IMR-90 (cell line): Measurements from ENCODE around the gene ANKRD13A. TPM values are rescaled to one million over a fixed set of nuclear protein-coding genes. Genes with fewer than 3 reads are reported as not detected.

ENCODE experiments used
- ATAC-seq: fragments of 200-7000 bp; cut with Tn5 transposase; 2 replicates; pipeline ENCODE4 v1.9.1; 2020; ENCODE audit warnings: low read depth, mild to moderate bottlenecking, moderate library complexity
- BruUV-seq: library from RNA; stranded (reverse); fragments of 400-500 nt; replicated peaks from 2 replicates; lab custom pipeline; 2021; lab: Mats Ljungman, UMichigan
- CTCF ChIA-PET: fragments of 300-600 bp; formaldehyde crosslinking; extraction: SDS; loops from one replicate; lab custom pipeline; 2021; ENCODE audit warnings: antibody characterized with exemption; lab: Yijun Ruan, JAX
- POLR2A ChIA-PET: fragments of 300-600 bp; sonication (Branson Sonifier 250); formaldehyde crosslinking; loops from one replicate; lab custom pipeline; 2022; ENCODE audit warnings: antibody characterized with exemption; ENCODE audit not compliant: unreplicated experiment; lab: Charles Lee
- DNase-seq: peaks from one replicate; pipeline ENCODE4 v3.0.0; 2013
- H2AFZ ChIP-seq: replicated peaks from 2 replicates; pipeline ENCODE3; 2013; ENCODE audit warnings: low read length, mild to moderate bottlenecking; ENCODE audit not compliant: poor library complexity
- H2AK5ac ChIP-seq: 2 replicates; pipeline ENCODE4 v1.6.1; 2013; ENCODE audit warnings: low read depth, low read length, inconsistent platforms
- H2AK9ac ChIP-seq: replicated peaks from 2 replicates; pipeline ENCODE3; 2013; ENCODE audit warnings: mild to moderate bottlenecking, low read depth, low read length, moderate library complexity; ENCODE audit not compliant: poor library complexity
- H2BK120ac ChIP-seq: 2 replicates; pipeline ENCODE4 v1.6.1; 2013; ENCODE audit warnings: low read depth, low read length, inconsistent platforms
- H2BK15ac ChIP-seq: 3 replicates; pipeline ENCODE4 v1.6.1; 2013; ENCODE audit warnings: low read depth, low read length, inconsistent platforms
- H2BK20ac ChIP-seq: 2 replicates; pipeline ENCODE4 v1.6.1; 2013; ENCODE audit warnings: low read depth, mild to moderate bottlenecking, inconsistent platforms, low read length, moderate library complexity
- H2BK5ac ChIP-seq: 2 replicates; pipeline ENCODE4 v1.6.1; 2013; ENCODE audit warnings: mild to moderate bottlenecking, low read depth, low read length, inconsistent platforms; ENCODE audit not compliant: poor library complexity, severe bottlenecking
- H3K14ac ChIP-seq: replicated peaks from 2 replicates; pipeline ENCODE4 v1.6.1; 2013; ENCODE audit warnings: low read depth, low read length, inconsistent platforms
- H3K18ac ChIP-seq: 2 replicates; pipeline ENCODE4 v1.6.1; 2013; ENCODE audit warnings: low read depth, low read length, control low read depth
- H3K23ac ChIP-seq: 2 replicates; pipeline ENCODE4 v1.6.1; 2013; ENCODE audit warnings: low read depth, low read length, inconsistent platforms
- H3K27ac ChIP-seq: 2 replicates; pipeline ENCODE4 v1.5.1; 2013; ENCODE audit warnings: mild to moderate bottlenecking, control low read depth, low read length; ENCODE audit not compliant: insufficient read depth
- H3K27me3 ChIP-seq: 2 replicates; pipeline ENCODE4 v1.6.1; 2013; ENCODE audit warnings: low read length; ENCODE audit not compliant: control insufficient read depth, insufficient read depth
- H3K36me3 ChIP-seq: 2 replicates; pipeline ENCODE4 v1.6.1; 2013; ENCODE audit warnings: low read length, mixed read lengths; ENCODE audit not compliant: control insufficient read depth, insufficient read depth
- H3K4ac ChIP-seq: 2 replicates; pipeline ENCODE4 v1.6.1; 2013; ENCODE audit warnings: low read depth, low read length, inconsistent platforms
- H3K4me1 ChIP-seq: 2 replicates; pipeline ENCODE4 v1.6.1; 2013; ENCODE audit warnings: low read length, mixed read lengths; ENCODE audit not compliant: control insufficient read depth, insufficient read depth
- H3K4me2 ChIP-seq: 2 replicates; pipeline ENCODE4 v1.6.1; 2013; ENCODE audit warnings: low read depth, mild to moderate bottlenecking, control low read depth, low read length, moderate library complexity
- H3K4me3 ChIP-seq: 2 replicates; pipeline ENCODE4 v1.5.1; 2013; ENCODE audit warnings: low read depth, mild to moderate bottlenecking, control low read depth, low read length, moderate library complexity; ENCODE audit not compliant: insufficient read depth
- H3K56ac ChIP-seq: 2 replicates; pipeline ENCODE4 v1.6.1; 2013; ENCODE audit warnings: low read length, inconsistent platforms; ENCODE audit not compliant: insufficient read depth; ENCODE audit errors: extremely low read depth
- H3K79me1 ChIP-seq, 2 experiments: 2 replicates each; pipeline ENCODE4 v1.6.1; 2013; ENCODE audit warnings: low read length in 2 of 2, inconsistent platforms in 1 of 2, low read depth in 1 of 2
- H3K9ac ChIP-seq: 2 replicates; pipeline ENCODE4 v1.6.1; 2013; ENCODE audit warnings: low read depth, low read length, control low read depth
- H3K9me1 ChIP-seq: 2 replicates; pipeline ENCODE4 v1.6.1; 2013; ENCODE audit warnings: low read length, inconsistent platforms; ENCODE audit not compliant: insufficient read depth
- H3K9me3 ChIP-seq: 2 replicates; pipeline ENCODE4 v1.6.1; 2013; ENCODE audit warnings: low read length; ENCODE audit not compliant: control insufficient read depth, insufficient read depth
- H4K20me1 ChIP-seq: 2 replicates; pipeline ENCODE4 v1.6.1; 2013; ENCODE audit warnings: low read length, inconsistent platforms; ENCODE audit not compliant: insufficient read depth
- H4K5ac ChIP-seq: 2 replicates; pipeline ENCODE4 v1.6.1; 2013; ENCODE audit warnings: mild to moderate bottlenecking, low read depth, low read length, control low read depth
- H4K8ac ChIP-seq, 2 experiments: 2 replicates each; pipeline ENCODE4 v1.6.1; 2013; ENCODE audit warnings: low read depth in 2 of 2, low read length in 2 of 2, control low read depth in 1 of 2, inconsistent platforms in 1 of 2
- H4K91ac ChIP-seq: 2 replicates; pipeline ENCODE4 v1.6.1; 2013; ENCODE audit warnings: low read depth, low read length, inconsistent platforms; ENCODE audit not compliant: insufficient read depth
- BHLHE40 ChIP-seq: fragments of 150-350 bp; IDR thresholded peaks from 2 replicates; pipeline ENCODE4 v1.6.1; 2016; ENCODE audit warnings: mild to moderate bottlenecking, low read depth, low read length
- CEBPB ChIP-seq: IDR thresholded peaks from 2 replicates; pipeline ENCODE4 v1.6.1; 2012; ENCODE audit warnings: low read depth, low read length, improper control_type of control experiment
- CHD1 ChIP-seq: IDR thresholded peaks from 2 replicates; pipeline ENCODE4 v1.6.1; 2012; ENCODE audit warnings: low read depth, low read length, improper control_type of control experiment
- ELK1 ChIP-seq: fragments of 150-350 bp; IDR thresholded peaks from 2 replicates; pipeline ENCODE4 v1.6.1; 2016; ENCODE audit warnings: low read depth, mild to moderate bottlenecking, low read length, moderate library complexity, borderline replicate concordance
- FOS ChIP-seq: fragments of 150-350 bp; IDR thresholded peaks from 2 replicates; pipeline ENCODE4 v1.6.1; 2016; ENCODE audit warnings: low read depth, low read length
- MAFK ChIP-seq: IDR thresholded peaks from 2 replicates; pipeline ENCODE4 v1.6.1; 2012; ENCODE audit warnings: low read depth, low read length, improper control_type of control experiment
- MAZ ChIP-seq: IDR thresholded peaks from 2 replicates; pipeline ENCODE4 v1.6.1; 2012; ENCODE audit warnings: low read depth, mild to moderate bottlenecking, low read length, improper control_type of control experiment, moderate library complexity, borderline replicate concordance
- MXI1 ChIP-seq: IDR thresholded peaks from 2 replicates; pipeline ENCODE4 v1.6.1; 2012; ENCODE audit warnings: low read depth, mild to moderate bottlenecking, low read length, moderate library complexity, borderline replicate concordance
- NFE2L2 ChIP-seq: fragments of 150-350 bp; IDR thresholded peaks from 2 replicates; pipeline ENCODE4 v1.6.1; 2016; ENCODE audit warnings: low read depth, mild to moderate bottlenecking, low read length
- POLR2A ChIP-seq: IDR thresholded peaks from 2 replicates; pipeline ENCODE4 v1.6.1; 2012; ENCODE audit warnings: mild to moderate bottlenecking, low read depth, low read length
- RAD21 ChIP-seq: IDR thresholded peaks from 2 replicates; pipeline ENCODE4 v1.6.1; 2012; ENCODE audit warnings: low read length, improper control_type of control experiment
- RCOR1 ChIP-seq: IDR thresholded peaks from 2 replicates; pipeline ENCODE4 v1.6.1; 2012; ENCODE audit warnings: mild to moderate bottlenecking, low read length, improper control_type of control experiment; ENCODE audit not compliant: insufficient replicate concordance
- RFX5 ChIP-seq: IDR thresholded peaks from 2 replicates; pipeline ENCODE4 v1.8.0; 2012; ENCODE audit warnings: low read depth, mild to moderate bottlenecking, low read length, moderate library complexity
- SMC3 ChIP-seq: fragments of 150-350 bp; IDR thresholded peaks from 2 replicates; pipeline ENCODE4 v1.6.1; 2016; ENCODE audit warnings: low read depth, mild to moderate bottlenecking, antibody characterized with exemption, low read length, moderate library complexity
- USF2 ChIP-seq: fragments of 150-350 bp; IDR thresholded peaks from 2 replicates; pipeline ENCODE4 v1.6.1; 2017; ENCODE audit warnings: mild to moderate bottlenecking, antibody characterized with exemption, low read length, low read depth
- WGBS, 2 experiments: methylation state at CpG; one replicate each; pipeline versions ENCODE4 v1.1.5 to v1.1.7; 2013; ENCODE audit warnings: missing lambda C conversion rate in 2 of 2; ENCODE audit not compliant: insufficient read length in 1 of 2; ENCODE audit errors: extremely low coverage in 2 of 2; 5-methylcytosine and 5-hydroxymethylcytosine counted together
- dilution Hi-C: fragments of 300-500 bp; cut with HindIII; formaldehyde crosslinking; loops from one replicate; pipeline ENCODE4 v1.14.3; 2018; ENCODE audit warnings: low sequenced_read_pairs; ENCODE audit not compliant: unreplicated experiment
- in situ Hi-C: fragments of 300-500 bp; cut with MboI; formaldehyde crosslinking; loops from 3 replicates; pipeline ENCODE4 v1.14.3; 2019; ENCODE audit warnings: low sequenced_read_pairs, inconsistent platforms, mixed read lengths
- intact Hi-C: fragments of 100-400 bp; cut with micrococcal nuclease; formaldehyde crosslinking; loops from 2 replicates; pipeline ENCODE4 v1.10.0; 2022
- polyA plus RNA-seq, 3 experiments: library from polyadenylated mRNA; depleted of rRNA; stranded (reverse); fragments of >200 nt; gene quantifications; 2 replicates each; pipeline ENCODE4 v1.2.3, GENCODE V29; 2012; ENCODE audit warnings: low replicate concordance in 1 of 3
- total RNA-seq: library from RNA; depleted of rRNA; stranded (reverse); fragments of >200 nt; gene quantifications from 2 replicates; pipeline ENCODE4 v1.2.3, GENCODE V29; 2012

ANKRD13A gene
- total and polyA plus RNA-seq, 2 of the 4 experiments (the other 2 are of a cell fraction) = 299 to 449 TPM

GRCh38 chr12:110010853-110011723 lies 11.9 kb downstream of the ANKRD13A start:
- Histone ChIP-seq H2AFZ (no peak overlapping the region), H3K9me1 (peaks cover 17% of the 10 kb centered on the region), H3K27ac (peak overlapping the region; percentile 42; the same call in 1 of the 2 replicates), H4K20me1 (peaks cover 43% of the 10 kb centered on the region), H3K27me3 (no peaks in the 10 kb centered on the region), H2BK20ac (no peak overlapping the region), H3K18ac (no peak overlapping the region), H3K79me1 (peaks cover 27 to 44% of the 10 kb centered on the region in 2 experiments), H4K91ac (no peak overlapping the region), H4K8ac (peak overlapping the region in 1 of 2 experiments; percentile 2; a peak in 1 of 4 replicates), H4K5ac (no peak overlapping the region), H2BK120ac (no peak overlapping the region), H3K4ac (no peak overlapping the region; the same call in 1 of the 2 replicates), H3K23ac (0 out of 2 replicates have a peak overlapping the region, but pooled peaks have one; percentile 31), H3K4me2 (no peak overlapping the region), H3K36me3 (peaks cover 23% of the 10 kb centered on the region), H2AK5ac (peak overlapping the region; percentile 23; the same call in 1 of the 2 replicates), H2BK15ac (no peak overlapping the region), H3K4me3 (no peak overlapping the region), H2BK5ac (no peak overlapping the region), H3K9ac (no peak overlapping the region), H3K14ac (no peak overlapping the region), H2AK9ac (no peak overlapping the region), H3K4me1 (peaks cover 8% of the 10 kb centered on the region), H3K56ac (no peak overlapping the region), H3K9me3 (no peaks in the 10 kb centered on the region)
- no TSS peak for BruUV-seq
- 91% methylated on average over 10 of the region's 13 CpGs; no CpG with 5 or more reads in 1 of the 2 experiments for WGBS, 2 experiments
- in situ Hi-C loops = no loop called here
- DNase-seq (no peak), ATAC-seq (no peak; the same call in 1 of the 2 replicates)
- intact Hi-C loops = no loop called here
- CTCF ChIA-PET = no interaction called here
- dilution Hi-C loops = no loop called here
- POLR2A ChIA-PET = no interaction called here
- TF ChIP-seq USF2 = no peak
- no peak for TF ChIP-seq RCOR1
- no peak for TF ChIP-seq MAFK
- no peak for TF ChIP-seq FOS
- TF ChIP-seq NFE2L2 = no peak
- TF ChIP-seq SMC3 = no peak
- TF ChIP-seq RAD21 = no peak
- TF ChIP-seq POLR2A = no peak
- no peak for TF ChIP-seq ELK1
- no peak for TF ChIP-seq CHD1
- no peak for TF ChIP-seq CEBPB
- TF ChIP-seq RFX5 = no peak
- no peak for TF ChIP-seq MAZ
- no peak for TF ChIP-seq MXI1
- TF ChIP-seq BHLHE40 = no peak
